ENCODE results near the gene GATAD2A.
"Not testable (repeated sequence)": the region's sequence is repeated elsewhere in the genome, so short reads cannot be mapped to it uniquely, and the experiment has no call there.

Gene GATAD2A

DNA sequence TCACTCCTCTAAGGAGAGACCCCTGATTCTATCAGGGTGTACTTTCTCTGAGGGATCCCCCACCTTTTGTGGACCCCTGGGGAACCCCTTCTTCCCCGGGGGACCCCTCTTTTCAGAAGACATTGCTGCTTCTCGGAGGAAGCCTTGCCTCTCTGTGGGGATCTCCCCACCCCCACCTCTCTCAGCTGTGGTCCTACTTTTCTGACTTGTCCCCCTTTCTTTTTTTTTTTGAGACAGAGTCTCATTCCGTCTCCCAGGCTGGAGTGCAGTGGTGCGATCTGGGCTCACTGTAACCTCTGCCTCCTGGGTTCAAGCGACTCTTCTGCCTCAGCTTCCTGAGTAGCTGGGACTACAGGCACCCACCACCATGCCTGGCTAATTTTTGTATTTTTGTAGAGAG lies 18.4 kb upstream of the GATAD2A start:
- peak overlapping the region; percentile 75 for H3K4me3 ChIP-seq (ENCODE audit: low read depth, low read length)
- H3K27me3 ChIP-seq (replicated peaks), result no peaks in the 10 kb centered on the region
- no peak for DNase-seq
- TF ChIP-seq, protein P1, sequence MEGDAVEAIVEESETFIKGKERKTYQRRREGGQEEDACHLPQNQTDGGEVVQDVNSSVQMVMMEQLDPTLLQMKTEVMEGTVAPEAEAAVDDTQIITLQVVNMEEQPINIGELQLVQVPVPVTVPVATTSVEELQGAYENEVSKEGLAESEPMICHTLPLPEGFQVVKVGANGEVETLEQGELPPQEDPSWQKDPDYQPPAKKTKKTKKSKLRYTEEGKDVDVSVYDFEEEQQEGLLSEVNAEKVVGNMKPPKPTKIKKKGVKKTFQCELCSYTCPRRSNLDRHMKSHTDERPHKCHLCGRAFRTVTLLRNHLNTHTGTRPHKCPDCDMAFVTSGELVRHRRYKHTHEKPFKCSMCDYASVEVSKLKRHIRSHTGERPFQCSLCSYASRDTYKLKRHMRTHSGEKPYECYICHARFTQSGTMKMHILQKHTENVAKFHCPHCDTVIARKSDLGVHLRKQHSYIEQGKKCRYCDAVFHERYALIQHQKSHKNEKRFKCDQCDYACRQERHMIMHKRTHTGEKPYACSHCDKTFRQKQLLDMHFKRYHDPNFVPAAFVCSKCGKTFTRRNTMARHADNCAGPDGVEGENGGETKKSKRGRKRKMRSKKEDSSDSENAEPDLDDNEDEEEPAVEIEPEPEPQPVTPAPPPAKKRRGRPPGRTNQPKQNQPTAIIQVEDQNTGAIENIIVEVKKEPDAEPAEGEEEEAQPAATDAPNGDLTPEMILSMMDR (IDR thresholded peaks at IDR 0.05; ENCODE audit: low read depth, low read length, missing control alignments), result no peak
- no peak overlapping the region for H3K27ac ChIP-seq
- in situ Hi-C loops (cut with HindIII; ENCODE audit: low pct_ligation_motif_present, low sequenced_read_pairs), result no loop called here
- no peaks in the 10 kb centered on the region for H3K36me3 ChIP-seq (replicated peaks)

DNA sequence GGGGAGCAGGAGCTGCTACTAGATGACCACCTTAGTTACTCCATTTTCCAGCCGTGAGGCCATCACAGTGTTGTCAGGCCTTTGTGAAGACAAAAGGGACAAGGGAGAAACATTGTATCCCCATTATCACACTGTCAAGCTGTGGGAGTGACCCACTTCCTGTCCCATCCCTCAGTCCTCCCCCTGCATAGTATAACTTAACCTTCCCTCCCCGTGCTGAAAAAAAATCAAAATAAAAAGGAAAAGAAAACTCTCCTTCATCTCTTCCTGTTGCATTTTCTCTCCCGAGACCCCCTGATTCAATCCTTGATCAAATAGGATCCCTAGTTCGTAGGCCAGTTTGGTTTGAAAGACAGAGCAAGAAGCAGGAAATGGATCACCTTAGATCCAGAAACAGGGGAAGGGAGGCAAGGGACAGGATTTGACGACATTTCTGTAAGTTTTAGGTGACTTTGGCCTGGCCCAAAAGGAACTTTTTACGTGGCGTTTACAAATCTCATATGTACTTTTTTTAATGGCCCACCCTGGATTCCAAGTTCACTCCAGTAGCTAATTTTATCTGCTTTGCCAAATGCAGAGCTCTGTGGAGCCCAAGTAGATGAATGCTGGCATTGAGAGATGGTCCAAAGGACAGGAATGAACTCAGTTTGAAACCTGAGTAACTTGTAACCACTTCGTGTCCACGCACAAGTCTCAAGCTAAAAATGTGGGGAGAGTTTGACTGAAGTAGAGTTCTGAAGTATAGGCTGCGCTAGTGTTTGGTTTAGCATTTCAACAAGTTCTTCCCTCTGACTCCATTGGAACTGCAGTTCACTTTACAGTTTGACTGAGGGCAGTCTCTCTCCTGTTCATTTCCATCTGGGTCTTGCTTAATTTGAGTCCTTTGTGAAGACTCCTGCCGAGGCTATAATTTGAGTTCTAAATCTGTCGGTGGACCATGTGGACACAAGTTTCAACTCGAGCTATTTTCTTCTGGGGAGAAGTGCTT lies 16.6 kb upstream of the GATAD2A start:
- TF ChIP-seq, protein P1 (IDR thresholded peaks at IDR 0.05; ENCODE audit: low read depth, low read length, missing control alignments), result no peak
- no peaks in the 10 kb centered on the region for H3K27me3 ChIP-seq (replicated peaks)
- DNase-seq, result no peak
- in situ Hi-C loops (cut with HindIII; ENCODE audit: low pct_ligation_motif_present, low sequenced_read_pairs), result no loop called here
- no peak overlapping the region for H3K27ac ChIP-seq
- H3K4me3 ChIP-seq (ENCODE audit: low read depth, low read length), result no peak overlapping the region
- no peaks in the 10 kb centered on the region for H3K36me3 ChIP-seq (replicated peaks)

DNA sequence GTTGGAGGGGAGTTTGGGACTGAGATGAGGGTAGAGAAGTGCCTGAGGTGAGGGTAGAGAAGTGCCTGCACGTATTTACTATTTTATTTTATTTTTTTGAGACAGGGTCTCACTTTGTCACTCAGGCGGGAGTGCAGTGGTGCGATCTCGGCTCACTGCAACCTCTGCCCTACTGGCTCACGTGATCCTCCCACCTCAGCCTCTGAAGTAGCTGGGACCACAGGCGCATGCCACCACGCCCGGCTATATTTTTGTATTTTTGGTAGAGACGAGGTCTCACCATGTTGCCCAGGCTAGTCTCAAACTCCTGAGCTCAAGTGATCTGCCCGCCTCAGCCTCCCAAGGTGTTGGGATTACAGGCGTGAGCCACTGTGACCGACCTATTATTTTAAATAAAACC lies 15.8 kb upstream of the GATAD2A start:
- DNase-seq; H3K36me3 ChIP-seq (replicated peaks); H3K27me3 ChIP-seq (replicated peaks); H3K4me3 ChIP-seq (ENCODE audit: low read depth, low read length); in situ Hi-C loops (cut with HindIII; ENCODE audit: low pct_ligation_motif_present, low sequenced_read_pairs); H3K27ac ChIP-seq: not testable (repeated sequence)

DNA sequence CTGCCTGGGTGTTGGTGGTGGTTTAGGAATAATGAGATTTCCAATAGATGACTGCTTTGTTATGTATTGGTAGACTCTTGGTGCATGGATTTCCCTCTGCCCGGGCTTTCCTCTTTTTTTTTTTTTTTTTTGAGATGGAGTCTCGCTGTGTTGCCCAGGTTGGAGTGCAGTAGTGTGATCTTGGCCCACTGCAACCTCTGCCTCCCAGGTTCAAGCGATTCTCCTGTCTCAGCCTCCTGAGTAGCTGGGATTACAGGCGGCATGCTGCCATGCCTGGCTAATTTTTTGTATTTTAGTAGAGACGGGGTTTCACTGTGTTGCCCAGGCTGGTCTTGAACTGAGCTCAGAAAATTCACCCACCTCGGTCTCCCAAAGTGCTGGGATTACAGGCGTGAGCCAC lies 11.1 kb upstream of the GATAD2A start:
- in situ Hi-C loops (cut with HindIII; ENCODE audit: low pct_ligation_motif_present, low sequenced_read_pairs); H3K4me3 ChIP-seq (ENCODE audit: low read depth, low read length); DNase-seq; H3K27ac ChIP-seq; H3K36me3 ChIP-seq (replicated peaks); H3K27me3 ChIP-seq (replicated peaks): not testable (repeated sequence)

DNA sequence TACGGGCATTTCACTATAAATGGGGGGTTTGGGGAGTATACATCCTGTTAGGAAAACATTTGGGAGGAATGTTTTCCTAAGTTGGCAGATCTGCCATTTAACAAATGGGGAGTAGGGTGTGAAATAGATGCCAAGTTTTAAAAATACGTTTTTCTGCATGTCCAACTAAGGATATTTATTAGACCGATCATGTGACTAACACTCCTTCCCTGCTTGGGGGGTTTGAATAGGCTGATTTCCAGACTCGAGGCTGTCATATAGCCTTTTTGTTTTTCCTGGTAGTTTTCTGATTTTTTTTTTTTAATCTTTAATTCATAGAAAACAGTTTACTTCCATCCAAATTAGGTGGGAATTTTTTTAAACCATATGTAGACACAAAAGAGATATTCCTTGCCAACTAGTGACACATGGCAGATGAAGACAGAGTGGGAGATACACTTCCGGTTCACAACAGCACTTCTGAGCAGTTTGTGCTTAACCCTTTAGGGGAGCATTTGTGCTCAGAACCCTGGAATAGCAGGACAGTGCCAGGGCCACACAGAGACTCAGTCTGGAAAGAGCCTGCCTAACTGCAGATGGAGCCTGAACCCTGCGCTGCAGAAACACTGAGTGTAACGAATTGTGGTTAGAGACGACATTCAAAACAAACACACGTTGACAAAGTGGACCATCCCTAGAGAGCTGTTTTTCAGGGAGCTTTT lies 5.6 kb upstream of the GATAD2A start:
- no peaks in the 10 kb centered on the region for H3K36me3 ChIP-seq (replicated peaks)
- no peak overlapping the region for H3K27ac ChIP-seq
- TF ChIP-seq, protein P1 (IDR thresholded peaks at IDR 0.05; ENCODE audit: low read depth, low read length, missing control alignments), result no peak
- in situ Hi-C loops (cut with HindIII; ENCODE audit: low pct_ligation_motif_present, low sequenced_read_pairs), result no loop called here
- no peak overlapping the region for H3K4me3 ChIP-seq (ENCODE audit: low read depth, low read length)
- no peaks in the 10 kb centered on the region for H3K27me3 ChIP-seq (replicated peaks)
- DNase-seq, result peak; percentile 17

DNA sequence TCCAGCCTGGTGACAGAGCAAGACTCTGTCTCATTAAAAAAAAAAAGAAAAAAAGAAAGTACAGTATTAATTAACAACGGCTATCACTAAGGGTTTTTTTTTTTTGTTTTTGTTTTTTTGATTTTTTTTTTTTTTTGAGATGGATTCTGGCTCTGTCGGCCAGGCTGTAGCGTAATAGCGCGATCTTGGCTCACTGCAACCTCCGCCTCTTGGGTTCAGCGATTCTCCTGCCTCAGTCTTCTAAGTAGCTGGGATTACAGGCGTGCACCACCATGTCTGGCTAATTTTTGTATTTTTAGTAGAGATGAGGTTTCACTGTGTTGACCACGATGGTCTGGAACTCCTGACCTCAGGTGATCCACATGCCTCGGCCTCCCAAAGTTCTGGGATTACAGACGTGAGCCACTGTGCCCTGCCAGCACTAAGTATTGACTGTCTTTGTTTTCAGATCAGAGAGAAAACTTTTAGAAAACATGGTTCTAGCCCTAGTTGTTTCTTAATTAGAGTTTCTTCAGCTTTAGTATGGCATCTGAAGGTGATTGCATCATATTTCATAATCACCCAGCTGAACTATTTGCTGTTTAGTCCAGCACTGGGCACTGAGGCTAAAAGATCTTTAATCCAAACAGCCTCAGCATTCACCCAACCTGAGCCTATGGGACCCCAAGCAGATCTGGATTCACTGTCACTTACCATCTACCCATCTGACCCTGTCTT lies 2.7 kb upstream of the GATAD2A start:
- Histone ChIP-seq H3K36me3 (replicated peaks) (no peaks in the 10 kb centered on the region), H3K4me3 (ENCODE audit: low read depth, low read length) (no peak overlapping the region), H3K27me3 (replicated peaks) (no peaks in the 10 kb centered on the region), H3K27ac (no peak overlapping the region)
- in situ Hi-C loops (cut with HindIII; ENCODE audit: low pct_ligation_motif_present, low sequenced_read_pairs), result no loop called here
- no peak for DNase-seq
- TF ChIP-seq, protein P1 (IDR thresholded peaks at IDR 0.05; ENCODE audit: low read depth, low read length, missing control alignments), result no peak

Data from brain microvascular endothelial cell (primary cell).